Epithelial cell of proximal tubule (primary cell): ENCODE data around the gene CEP95. TPM values are rescaled to one million over a fixed set of nuclear protein-coding genes. Genes with fewer than 3 reads are reported as not detected.

Experiments
- DNase-seq: peaks from one replicate; pipeline ENCODE4 v3.0.0-alpha.2; 2011; ENCODE audit warnings: low read depth
- H3K4me3 ChIP-seq: 2 replicates; pipeline ENCODE4 v1.5.1; 2011; ENCODE audit warnings: low read depth, mild to moderate bottlenecking, low read length
- CTCF ChIP-seq: conservative IDR thresholded peaks from 2 replicates; pipeline ENCODE4 v1.5.1; 2012; ENCODE audit warnings: low read depth, mild to moderate bottlenecking, low read length
- total RNA-seq: library from RNA; depleted of rRNA; stranded (reverse); fragments of >200 nt; gene quantifications from 2 replicates; pipeline ENCODE4 v1.2.3, GENCODE V29; 2015

CEP95 gene
- total RNA-seq, 1 donor from 2014 or later, result 11.6 TPM

GRCh38 chr17:64505340-64506200 lies 1.2 kb upstream of the CEP95 start:
- H3K4me3 ChIP-seq, result peak overlapping the region; percentile 90
- DNase-seq, result no peak
- TF ChIP-seq CTCF, result no peak

- peak within 1 kb of the TSS; percentile 90 for H3K4me3 ChIP-seq
- no peak for TF ChIP-seq CTCF
- peak; percentile 87 for DNase-seq
These were observed 589 bp upstream of the CEP95 start, which contains the start of gene DDX5 for GRCh38 chr17:64506201-64506575. DDX5 (minus strand) TSS chr17:64506289; CDS start chr17:64506119, 170 bp downstream.

- TF ChIP-seq CTCF, result peak; percentile 49
- peak overlapping the region; percentile 90 for H3K4me3 ChIP-seq
- no peak for DNase-seq
These were observed 621 bp downstream of the CEP95 start for GRCh38 chr17:64507413-64507782.

GRCh38 chr17:64508683-64509082 lies 1.9 kb downstream of the CEP95 start:
- peak overlapping the region; percentile 90 for H3K4me3 ChIP-seq
- TF ChIP-seq CTCF, result no peak
- DNase-seq, result no peak

- H3K4me3 ChIP-seq, result no peak overlapping the region
- TF ChIP-seq CTCF, result no peak
- DNase-seq, result no peak
These were observed 2.4 kb downstream of the CEP95 start for GRCh38 chr17:64509179-64509578.

- DNase-seq, result no peak
- H3K4me3 ChIP-seq, result no peak overlapping the region
- no peak for TF ChIP-seq CTCF
These were observed 8.6 kb downstream of the CEP95 start for GRCh38 chr17:64515419-64515818.

- no peak overlapping the region for H3K4me3 ChIP-seq
- TF ChIP-seq CTCF, result no peak
- DNase-seq, result no peak
These were observed 9.1 kb downstream of the CEP95 start for GRCh38 chr17:64515829-64516228.
